Right atrium auricular region (tissue), 2 donors: ENCODE results near the gene FKBP1B. TPM values are rescaled to one million over a fixed set of nuclear protein-coding genes. Genes with fewer than 3 reads are reported as not detected.

Experiments
- DNase-seq: peaks from one replicate; pipeline ENCODE4 v3.0.0-alpha.2; 2019; ENCODE audit warnings: low spot score
- H3K27ac ChIP-seq, 2 donors: fragments of 200-600 bp; sonication (generic); 1 replicate in 1 of 2; 2 replicates in 1 of 2; pipeline ENCODE4 v1.5.1; 2016 to 2019
- H3K27me3 ChIP-seq, 2 donors: fragments of 200-600 bp; sonication (generic); one replicate each; pipeline versions ENCODE4 v1.5.1 to v1.6.0; 2017 to 2019
- H3K36me3 ChIP-seq: fragments of 200-600 bp; sonication (generic); one replicate; pipeline ENCODE4 v1.5.1; 2016
- H3K4me1 ChIP-seq, 2 donors: fragments of 200-600 bp; sonication (generic); one replicate each; pipeline versions ENCODE4 v1.5.1 to v1.6.0; 2017 to 2019
- H3K4me3 ChIP-seq, 2 donors: fragments of 200-600 bp; sonication (generic); 1 replicate in 1 of 2; 2 replicates in 1 of 2; pipeline ENCODE4 v1.5.1; 2017 to 2019; ENCODE audit warnings: mild to moderate bottlenecking in 1 of 2, moderate library complexity in 1 of 2
- H3K9me3 ChIP-seq, 2 donors: fragments of 200-600 bp; sonication (generic); one replicate each; pipeline ENCODE4 v1.5.1; 2019
- total RNA-seq, 2 donors: library from RNA; depleted of rRNA; stranded (reverse); fragments of >200 nt; gene quantifications; one replicate each; pipeline ENCODE4 v1.1.0, GENCODE V29; 2016
- TF ChIP-seq, protein P1 (sequence below), 2 donors: fragments of 200-600 bp; sonication (generic); IDR thresholded peaks; one replicate each; pipeline ENCODE4 v1.5.1; 2019; ENCODE audit warnings: antibody characterized with exemption in 2 of 2

FKBP1B gene
- total RNA-seq, 2 donors from 2014 or later, result 5.0 to 8.5 TPM

- Histone ChIP-seq H3K4me3 (peak within 1 kb of the TSS; percentile 80 to 81), H3K4me1 (peaks cover 0 to 26% of the 10 kb centered on the region in 2 donors), H3K27ac (peak within 1 kb of the TSS; percentile 61 to 69), H3K36me3 (no peaks in the 10 kb centered on the region), H3K9me3 (no peaks in the 10 kb centered on the region), H3K27me3 (no peaks in the 10 kb centered on the region)
- peak; percentile 99 for DNase-seq
- TF ChIP-seq, protein P1, sequence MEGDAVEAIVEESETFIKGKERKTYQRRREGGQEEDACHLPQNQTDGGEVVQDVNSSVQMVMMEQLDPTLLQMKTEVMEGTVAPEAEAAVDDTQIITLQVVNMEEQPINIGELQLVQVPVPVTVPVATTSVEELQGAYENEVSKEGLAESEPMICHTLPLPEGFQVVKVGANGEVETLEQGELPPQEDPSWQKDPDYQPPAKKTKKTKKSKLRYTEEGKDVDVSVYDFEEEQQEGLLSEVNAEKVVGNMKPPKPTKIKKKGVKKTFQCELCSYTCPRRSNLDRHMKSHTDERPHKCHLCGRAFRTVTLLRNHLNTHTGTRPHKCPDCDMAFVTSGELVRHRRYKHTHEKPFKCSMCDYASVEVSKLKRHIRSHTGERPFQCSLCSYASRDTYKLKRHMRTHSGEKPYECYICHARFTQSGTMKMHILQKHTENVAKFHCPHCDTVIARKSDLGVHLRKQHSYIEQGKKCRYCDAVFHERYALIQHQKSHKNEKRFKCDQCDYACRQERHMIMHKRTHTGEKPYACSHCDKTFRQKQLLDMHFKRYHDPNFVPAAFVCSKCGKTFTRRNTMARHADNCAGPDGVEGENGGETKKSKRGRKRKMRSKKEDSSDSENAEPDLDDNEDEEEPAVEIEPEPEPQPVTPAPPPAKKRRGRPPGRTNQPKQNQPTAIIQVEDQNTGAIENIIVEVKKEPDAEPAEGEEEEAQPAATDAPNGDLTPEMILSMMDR (IDR thresholded peaks at IDR 0.05), result no peak
Observed at GRCh38 chr2:24046930-24047702, 2.4 kb upstream of the FKBP1B start, which contains the start of gene WDCP. Gene WDCP, minus strand, starts transcription at chr2:24047391. Its CDS starts 7,897 bp downstream, at chr2:24039494.

- H3K4me3 ChIP-seq, result peak overlapping the region; percentile 17 to 80
- TF ChIP-seq, protein P1 (IDR thresholded peaks at IDR 0.05), result no peak
- no peaks in the 10 kb centered on the region for H3K36me3 ChIP-seq
- H3K4me1 ChIP-seq, result peaks cover 0 to 26% of the 10 kb centered on the region in 2 donors
- no peaks in the 10 kb centered on the region for H3K9me3 ChIP-seq
- H3K27me3 ChIP-seq, result no peaks in the 10 kb centered on the region
- no peak for DNase-seq
- H3K27ac ChIP-seq, result no peak overlapping the region
Observed at GRCh38 chr2:24047703-24048033, 1.9 kb upstream of the FKBP1B start.

GRCh38 chr2:24048769-24049484 lies 614 bp upstream of the FKBP1B start:
- Histone ChIP-seq H3K4me1 (peaks cover 0 to 26% of the 10 kb centered on the region in 2 donors), H3K27ac (peak overlapping the region in 1 of 2 donors; percentile 56), H3K27me3 (no peaks in the 10 kb centered on the region), H3K9me3 (no peaks in the 10 kb centered on the region), H3K4me3 (peak overlapping the region; percentile 67 to 79), H3K36me3 (no peaks in the 10 kb centered on the region)
- DNase-seq, result no peak
- TF ChIP-seq, protein P1 (IDR thresholded peaks at IDR 0.05), result no peak

- Histone ChIP-seq H3K4me1 (peaks cover 0 to 26% of the 10 kb centered on the region in 2 donors), H3K36me3 (no peaks in the 10 kb centered on the region), H3K4me3 (peak overlapping the region; percentile 67 to 79), H3K27me3 (no peaks in the 10 kb centered on the region), H3K27ac (peak overlapping the region; percentile 52 to 56), H3K9me3 (no peaks in the 10 kb centered on the region)
- peak; percentile 60 for DNase-seq
- TF ChIP-seq, protein P1 (IDR thresholded peaks at IDR 0.05), result no peak
Observed at GRCh38 chr2:24050041-24050979, 769 bp downstream of the FKBP1B start.

GRCh38 chr2:24051833-24052232 lies 2.3 kb downstream of the FKBP1B start:
- no peak for DNase-seq
- Histone ChIP-seq H3K27ac (no peak overlapping the region), H3K36me3 (no peaks in the 10 kb centered on the region), H3K27me3 (no peaks in the 10 kb centered on the region), H3K4me1 (peaks cover 0 to 14% of the 10 kb centered on the region in 2 donors), H3K9me3 (no peaks in the 10 kb centered on the region), H3K4me3 (no peak overlapping the region)
- TF ChIP-seq, protein P1 (IDR thresholded peaks at IDR 0.05), result no peak
